ENCODE results near the gene RTRAF. TPM values are rescaled to one million over a fixed set of nuclear protein-coding genes. Genes with fewer than 3 reads are reported as not detected.

RTRAF gene
- total and polyA plus RNA-seq, 2 of the 8 experiments (the other 6 are each of a cell fraction or from before 2014, with no cell fraction given) = 149 to 359 TPM

DNA sequence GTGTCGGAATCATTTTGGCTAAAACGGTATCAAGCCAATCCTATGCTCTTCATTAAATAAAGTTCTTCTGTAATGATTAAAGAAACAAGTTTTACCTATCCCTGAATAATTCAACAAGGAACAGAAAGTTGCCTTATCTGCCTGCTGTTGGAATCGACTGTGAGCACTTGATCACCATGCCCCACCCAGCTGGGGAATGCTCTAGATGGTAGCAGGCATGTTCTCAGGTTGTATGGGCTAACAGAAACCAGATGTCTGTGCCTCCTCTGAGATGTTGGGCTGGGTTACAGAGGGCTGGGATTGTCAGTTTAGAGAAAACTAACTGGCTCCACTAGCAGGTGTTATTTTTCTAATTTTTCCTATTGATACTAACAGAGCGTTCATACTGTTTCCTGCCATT, 28.9 kb downstream of the RTRAF start:
- H4K91ac ChIP-seq (replicated peaks; ENCODE audit: insufficient read length, low read length) = no peak overlapping the region
- no peaks in the 10 kb centered on the region for H3K79me2 ChIP-seq (ENCODE audit: control insufficient read depth in 1 of 2, insufficient read depth in 2 of 2, low read length in 2 of 2)
- FAIRE-seq (no peak), DNase-seq (ENCODE audit: low read depth in 1 of 2, low spot score in 2 of 2) (no peak)
- no peaks in the 10 kb centered on the region for H4K20me1 ChIP-seq (replicated peaks in 1 of 2; ENCODE audit: control insufficient read depth in 1 of 2, insufficient read depth in 2 of 2, low read length in 2 of 2)
- no peak overlapping the region for H3K4me2 ChIP-seq (ENCODE audit: insufficient read depth in 1 of 2, low read depth in 2 of 2, low read length in 2 of 2)
- 92% methylated on average over 4 of the region's 4 CpGs; no CpG with 5 or more reads in 1 of the 2 experiments for WGBS, 2 experiments (ENCODE audit: extremely low coverage in 1 of 2, insufficient coverage in 1 of 2, insufficient read length in 1 of 2, insufficient replicate concordance in 2 of 2, low coverage in 1 of 2, low lambda C conversion rate in 2 of 2, missing lambda C conversion rate in 1 of 2)
- H2AFZ ChIP-seq (ENCODE audit: low read length) = no peak overlapping the region
- H3K79me1 ChIP-seq (ENCODE audit: low read depth, low read length) = no peaks in the 10 kb centered on the region
- no peak overlapping the region for H4K5ac ChIP-seq (ENCODE audit: insufficient read length, low read depth, low read length)
- H3K4me1 ChIP-seq (replicated peaks in 1 of 4; ENCODE audit: control insufficient read depth in 3 of 4, insufficient read depth in 4 of 4, low read length in 3 of 4) = peaks cover 2 to 14% (median 11%) of the 10 kb centered on the region in 4 experiments; a peak in 4 of 7 replicates
- H4K8ac ChIP-seq (ENCODE audit: extremely low read depth, insufficient read depth, low read length) = no peak overlapping the region
- H3K18ac ChIP-seq (ENCODE audit: extremely low read depth, low read length) = no peak overlapping the region
- no peaks in the 10 kb centered on the region for H3K23me2 ChIP-seq (ENCODE audit: low read depth, low read length)
- no peaks in the 10 kb centered on the region for H3K36me3 ChIP-seq (ENCODE audit: control insufficient read depth in 2 of 4, insufficient read depth in 4 of 4, low read length in 3 of 4)
- no peak overlapping the region for H2AK5ac ChIP-seq (ENCODE audit: low read depth, low read length)
- no peak overlapping the region for H3K4me3 ChIP-seq (ENCODE audit: extremely low read depth in 1 of 4, insufficient read depth in 2 of 4, low read depth in 3 of 4, low read length in 4 of 4)
- ChIA-PET POLR2A (ENCODE audit: partially characterized antibody) (no interaction called here), CTCF (ENCODE audit: partially characterized antibody) (interaction anchor here (1.3 kb wide), 1 partner anchor 22 kb away, joined by 3 read pairs; no protein-coding TSS in a partner anchor)
- H3K23ac ChIP-seq (ENCODE audit: insufficient read length) = no peak overlapping the region
- H2BK20ac ChIP-seq (ENCODE audit: low read length) = no peak overlapping the region
- no peak overlapping the region for H2BK5ac ChIP-seq (ENCODE audit: low read depth, low read length)
- H2BK120ac ChIP-seq (replicated peaks; ENCODE audit: low read depth, low read length) = no peak overlapping the region
- H2BK15ac ChIP-seq (ENCODE audit: low read length) = no peak overlapping the region
- H3K27ac ChIP-seq (ENCODE audit: low read depth, low read length) = no peak overlapping the region
- H3K9me3 ChIP-seq (ENCODE audit: insufficient read depth in 2 of 2, low read depth in 1 of 2, low read length in 1 of 2) = no peaks in the 10 kb centered on the region; a peak in 1 of 4 replicates
- no peaks in the 10 kb centered on the region for H3K27me3 ChIP-seq (replicated peaks in 1 of 4; ENCODE audit: control insufficient read depth in 3 of 4, extremely low read depth in 1 of 4, insufficient read depth in 3 of 4, low read length in 3 of 4)
- no peak for TF ChIP-seq POLR2A (IDR thresholded peaks at IDR 0.05; ENCODE audit: control extremely low read depth in 1 of 2, low read depth in 2 of 2, low read length in 2 of 2)
- TF ChIP-seq POU5F1 (IDR thresholded peaks at IDR 0.05; ENCODE audit: low read depth, low read length) = no peak
- no peak for TF ChIP-seq TAF7 (optimal IDR thresholded peaks at IDR 0.05; ENCODE audit: borderline replicate concordance, low read depth, low read length)
- TF ChIP-seq CTBP2 (IDR thresholded peaks at IDR 0.05; ENCODE audit: borderline replicate concordance, insufficient read depth, insufficient read length, low read length) = no peak
- no peak for TF ChIP-seq KDM4A (IDR thresholded peaks at IDR 0.05; ENCODE audit: low read depth, low read length, severe bottlenecking)
- no peak for TF ChIP-seq TAF1 (IDR thresholded peaks at IDR 0.05; ENCODE audit: low read depth, low read length)
- no peak for TF ChIP-seq SP4 (IDR thresholded peaks at IDR 0.05; ENCODE audit: low read length)
- TF ChIP-seq SIN3A (conservative IDR thresholded peaks at IDR 0.05 in 1 of 2, IDR thresholded peaks at IDR 0.05 in 1 of 2; ENCODE audit: low read depth in 1 of 2, low read length in 2 of 2) = no peak
- no peak for TF ChIP-seq SIX5 (IDR thresholded peaks at IDR 0.05; ENCODE audit: low read depth, low read length)
- TF ChIP-seq CBX5 (IDR thresholded peaks at IDR 0.05; ENCODE audit: low read depth, low read length) = no peak
- TF ChIP-seq TCF12 (IDR thresholded peaks at IDR 0.05; ENCODE audit: low read depth, low read length) = no peak
- TF ChIP-seq, protein P1, sequence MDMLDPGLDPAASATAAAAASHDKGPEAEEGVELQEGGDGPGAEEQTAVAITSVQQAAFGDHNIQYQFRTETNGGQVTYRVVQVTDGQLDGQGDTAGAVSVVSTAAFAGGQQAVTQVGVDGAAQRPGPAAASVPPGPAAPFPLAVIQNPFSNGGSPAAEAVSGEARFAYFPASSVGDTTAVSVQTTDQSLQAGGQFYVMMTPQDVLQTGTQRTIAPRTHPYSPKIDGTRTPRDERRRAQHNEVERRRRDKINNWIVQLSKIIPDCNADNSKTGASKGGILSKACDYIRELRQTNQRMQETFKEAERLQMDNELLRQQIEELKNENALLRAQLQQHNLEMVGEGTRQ (IDR thresholded peaks at IDR 0.05; ENCODE audit: low read length) = no peak
- TF ChIP-seq SP1 (IDR thresholded peaks at IDR 0.05; ENCODE audit: low read depth, low read length) = no peak
- no peak for TF ChIP-seq CBX8 (IDR thresholded peaks at IDR 0.05; ENCODE audit: borderline replicate concordance, low read depth, low read length)
- no peak overlapping the region for H3K56ac ChIP-seq (replicated peaks; ENCODE audit: insufficient read length, low read depth, low read length)
- H3K9ac ChIP-seq (replicated peaks in 1 of 4; ENCODE audit: extremely low read depth in 1 of 4, low read depth in 3 of 4, low read length in 3 of 4) = no peak overlapping the region
- no peak overlapping the region for H2BK12ac ChIP-seq (ENCODE audit: low read depth, low read length)
- no peak overlapping the region for H3K4ac ChIP-seq (replicated peaks; ENCODE audit: insufficient read length, low read depth, low read length)
- H3K14ac ChIP-seq (ENCODE audit: insufficient read length) = no peak overlapping the region

All from H1 (cell line).